Activated naive CD8-positive, alpha-beta T cell (primary cell): ENCODE data around the gene PPIL4.

Experiments
- H3K27ac Mint-ChIP-seq: one replicate; pipeline ENCODE4 v1.8.0; 2021; ENCODE audit warnings: mixed read lengths
- H3K27me3 Mint-ChIP-seq: one replicate; pipeline ENCODE4 v1.8.0; 2021; ENCODE audit warnings: mixed read lengths
- H3K36me3 Mint-ChIP-seq: one replicate; pipeline ENCODE4 v1.8.0; 2021; ENCODE audit warnings: mixed read lengths
- H3K4me1 Mint-ChIP-seq: one replicate; pipeline ENCODE4 v1.8.0; 2021; ENCODE audit warnings: low read depth, mixed read lengths
- H3K4me3 Mint-ChIP-seq: one replicate; pipeline ENCODE4 v1.8.0; 2021; ENCODE audit warnings: mild to moderate bottlenecking, mixed read lengths
- H3K9me3 Mint-ChIP-seq: one replicate; pipeline ENCODE4 v1.8.0; 2021; ENCODE audit warnings: low read depth, mixed read lengths

Gene PPIL4

DNA sequence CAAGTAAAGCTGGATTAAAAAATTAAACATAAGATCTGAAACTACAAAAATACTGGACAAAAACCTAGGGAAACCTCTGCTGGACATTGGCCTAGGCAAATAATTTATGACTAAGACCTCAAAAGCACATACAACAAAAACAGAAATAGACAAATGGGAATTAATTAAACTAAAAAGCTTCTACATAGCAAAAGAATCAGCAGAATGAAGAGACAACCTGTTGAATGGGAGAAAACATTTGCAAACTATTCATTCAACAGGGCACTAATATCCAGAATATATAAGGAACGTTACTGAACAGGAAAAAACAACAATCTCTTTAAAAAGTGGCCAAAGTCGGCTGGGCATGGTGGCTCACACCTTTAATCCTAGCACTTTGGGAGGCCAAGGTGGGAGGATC is 13.5 kb upstream of the PPIL4 start:
- no peak overlapping the region for H3K27ac Mint-ChIP-seq
- H3K4me3 Mint-ChIP-seq: no peak overlapping the region
- H3K27me3 Mint-ChIP-seq: peaks cover 5% of the 10 kb centered on the region
- H3K4me1 Mint-ChIP-seq: peaks cover 3% of the 10 kb centered on the region
- no peaks in the 10 kb centered on the region for H3K9me3 Mint-ChIP-seq
- H3K36me3 Mint-ChIP-seq: no peaks in the 10 kb centered on the region

DNA sequence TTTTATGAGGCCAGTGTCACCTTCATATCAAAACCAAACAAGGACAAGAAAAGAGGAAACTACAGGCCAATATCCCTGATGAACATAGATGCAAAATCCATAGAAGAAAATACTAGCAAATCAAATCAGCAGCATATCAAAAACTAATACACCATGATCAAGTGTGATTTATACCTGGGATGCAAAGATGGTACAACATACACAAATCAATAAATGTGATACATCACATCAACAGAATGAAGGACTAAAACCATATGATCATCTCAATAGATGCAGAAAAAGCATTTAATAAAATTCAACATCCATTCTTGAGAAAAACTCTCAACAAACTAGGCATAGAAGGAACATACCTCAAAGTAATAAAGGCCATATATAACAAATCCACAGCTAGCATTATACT is 12.2 kb upstream of the PPIL4 start:
- peaks cover 8% of the 10 kb centered on the region for H3K27me3 Mint-ChIP-seq

DNA sequence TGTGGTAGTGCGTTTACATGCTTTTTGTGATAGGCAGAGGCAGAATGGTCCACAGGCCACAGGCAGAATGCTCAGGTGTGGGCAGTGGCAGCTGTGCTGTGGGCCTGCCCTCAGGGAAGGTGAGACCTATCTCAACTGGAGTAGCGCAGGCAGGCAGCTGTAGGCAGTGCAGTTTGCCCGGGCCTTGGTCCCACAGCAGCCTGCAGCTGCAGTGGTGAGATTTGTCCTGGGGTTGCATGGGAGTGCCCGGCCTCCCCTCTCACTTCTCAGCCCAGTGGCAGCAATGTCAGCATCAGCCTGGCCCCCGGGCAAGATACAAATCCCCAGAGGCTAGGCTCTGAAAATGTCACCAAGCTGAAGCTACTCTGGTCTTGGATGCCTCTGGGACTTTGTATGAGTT is 6.1 kb upstream of the PPIL4 start:
- H3K36me3 Mint-ChIP-seq: no peaks in the 10 kb centered on the region
- no peak overlapping the region for H3K4me3 Mint-ChIP-seq
- H3K9me3 Mint-ChIP-seq: no peaks in the 10 kb centered on the region
- no peak overlapping the region for H3K27ac Mint-ChIP-seq
- H3K4me1 Mint-ChIP-seq: peaks cover 2% of the 10 kb centered on the region
- peaks cover 9% of the 10 kb centered on the region for H3K27me3 Mint-ChIP-seq

More for the DNA sequence above, 12.2 kb upstream of the PPIL4 start:
- Mint-ChIP-seq H3K4me3 (no peak overlapping the region), H3K27ac (no peak overlapping the region), H3K4me1 (no peaks in the 10 kb centered on the region), H3K36me3 (no peaks in the 10 kb centered on the region), H3K9me3 (no peaks in the 10 kb centered on the region)

DNA sequence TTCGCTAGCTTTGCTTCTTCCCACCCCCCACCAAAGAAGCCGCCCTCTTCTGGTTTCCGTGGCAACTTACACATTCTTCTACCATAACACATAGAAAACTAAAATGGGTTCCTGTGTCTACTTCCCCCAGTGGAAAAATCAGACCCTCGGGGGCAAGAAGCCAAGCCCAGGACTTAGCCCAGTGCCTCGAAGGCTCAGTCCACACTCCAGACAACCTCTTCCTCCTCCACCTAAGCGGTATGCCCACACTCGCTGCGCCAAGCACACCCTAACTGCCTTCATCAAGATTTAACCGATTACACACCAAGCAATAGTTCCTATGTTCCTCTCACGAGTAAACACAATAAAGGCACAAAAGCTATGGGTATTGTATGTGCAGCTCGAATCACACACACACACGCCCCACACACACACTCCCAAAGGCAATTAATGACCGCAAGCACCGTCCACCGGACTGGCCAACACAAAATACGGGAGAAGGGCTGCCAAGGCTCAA is 537 bp downstream of the PPIL4 start:
- H3K27ac Mint-ChIP-seq: peak overlapping the region; percentile 98
- H3K36me3 Mint-ChIP-seq: no peaks in the 10 kb centered on the region
- H3K4me1 Mint-ChIP-seq: peaks cover 44% of the 10 kb centered on the region
- no peaks in the 10 kb centered on the region for H3K9me3 Mint-ChIP-seq
- peak overlapping the region; percentile 99 for H3K4me3 Mint-ChIP-seq
- H3K27me3 Mint-ChIP-seq: peaks cover 2% of the 10 kb centered on the region

DNA sequence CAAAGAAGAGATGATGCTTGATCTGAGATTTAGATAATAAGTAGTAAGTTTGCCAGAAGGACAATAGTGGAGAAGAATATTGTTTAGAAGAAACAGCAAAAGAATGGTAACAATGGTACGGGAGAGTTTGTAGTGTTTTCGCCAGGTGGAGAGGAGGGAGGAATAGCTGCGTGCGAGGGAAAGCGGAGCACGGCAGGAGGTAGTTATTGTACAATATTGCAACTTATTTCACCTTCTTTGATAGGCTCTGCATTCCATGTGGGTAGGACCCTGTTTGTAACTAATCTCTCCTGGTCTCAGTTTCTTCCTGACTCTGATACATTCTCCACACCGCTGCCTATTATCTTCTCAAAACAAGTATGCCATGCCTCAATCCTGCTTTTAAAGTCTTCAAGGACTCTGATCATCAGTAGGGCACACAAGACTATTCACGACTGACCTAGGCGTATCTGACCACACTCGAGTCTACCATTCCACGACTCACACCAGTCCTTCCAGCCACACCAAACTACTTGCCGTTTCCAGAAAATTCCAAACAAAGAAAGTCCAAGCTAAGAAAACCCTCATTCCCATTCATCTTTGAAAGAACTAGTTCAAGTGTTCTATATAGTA is 1.1 kb downstream of the PPIL4 start:
- Mint-ChIP-seq H3K27me3 (peaks cover 2% of the 10 kb centered on the region), H3K9me3 (no peaks in the 10 kb centered on the region), H3K27ac (peak overlapping the region; percentile 98), H3K4me1 (peaks cover 44% of the 10 kb centered on the region), H3K4me3 (peak overlapping the region; percentile 99), H3K36me3 (no peaks in the 10 kb centered on the region)

DNA sequence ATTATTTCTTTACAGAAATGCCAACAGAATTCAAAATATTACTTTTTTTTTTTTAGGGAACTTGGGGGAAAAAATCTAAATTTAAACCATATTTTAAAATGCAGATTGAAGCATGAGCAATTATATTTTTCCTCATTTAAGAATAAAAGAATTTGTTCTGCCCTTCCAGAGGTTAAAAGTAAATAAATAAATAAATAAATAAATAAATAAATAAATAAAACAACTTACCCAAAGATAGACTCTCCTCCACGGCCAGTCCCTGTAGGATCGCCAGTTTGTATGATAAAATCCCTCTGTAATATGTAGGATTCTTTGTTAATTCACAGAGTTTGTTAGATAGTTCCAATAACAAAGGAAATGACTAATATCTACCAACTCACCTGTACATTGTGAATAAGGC is 4.7 kb downstream of the PPIL4 start:
- Mint-ChIP-seq H3K27me3 (no peaks in the 10 kb centered on the region), H3K27ac (peak overlapping the region; percentile 70), H3K4me3 (no peak overlapping the region), H3K9me3 (no peaks in the 10 kb centered on the region), H3K4me1 (peaks cover 47% of the 10 kb centered on the region), H3K36me3 (peaks cover 3% of the 10 kb centered on the region)

DNA sequence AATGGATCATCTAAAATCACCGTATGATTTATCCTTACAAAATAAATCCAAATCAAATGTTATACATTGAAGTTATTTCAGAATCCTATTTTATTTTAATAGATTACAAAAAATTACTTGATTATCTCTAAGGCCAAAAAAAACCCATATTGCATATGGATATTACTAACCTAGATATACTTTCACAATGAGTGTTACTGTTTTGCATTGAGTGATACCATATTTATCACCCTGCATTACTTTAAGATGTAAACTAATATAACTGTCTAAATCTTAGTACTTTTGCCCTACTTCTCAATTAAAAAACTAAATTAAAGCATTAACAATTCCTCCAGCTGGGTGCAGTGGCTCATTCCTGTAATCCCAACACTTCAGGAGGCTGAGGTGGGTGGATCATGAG is 11.1 kb downstream of the PPIL4 start:
- Mint-ChIP-seq H3K9me3 (no peaks in the 10 kb centered on the region), H3K27ac (no peak overlapping the region), H3K4me1 (peaks cover 13% of the 10 kb centered on the region), H3K36me3 (peaks cover 5% of the 10 kb centered on the region), H3K27me3 (no peaks in the 10 kb centered on the region), H3K4me3 (no peak overlapping the region)

DNA sequence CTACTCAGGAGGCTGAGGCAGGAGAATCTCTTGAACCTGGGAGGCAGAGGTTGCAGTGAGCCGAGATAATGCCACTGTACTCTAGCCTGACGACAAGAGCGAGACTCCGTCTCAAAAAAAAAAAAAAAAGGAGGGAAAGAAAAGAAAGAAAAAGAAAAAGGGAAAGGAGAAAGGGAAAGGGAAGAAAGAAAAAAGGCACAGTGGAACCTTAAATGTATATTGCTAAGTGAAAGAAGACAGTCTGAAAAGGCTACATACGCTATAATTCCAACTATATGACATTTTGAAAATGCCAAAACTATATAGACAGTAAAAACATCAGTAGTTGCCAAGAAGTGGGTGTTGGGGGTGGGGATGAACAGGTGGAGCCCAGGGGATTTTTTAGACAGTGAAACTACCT is 16.2 kb downstream of the PPIL4 start:
- Mint-ChIP-seq H3K27ac (no peak overlapping the region), H3K9me3 (no peaks in the 10 kb centered on the region), H3K4me3 (no peak overlapping the region), H3K36me3 (no peaks in the 10 kb centered on the region), H3K27me3 (no peaks in the 10 kb centered on the region), H3K4me1 (peaks cover 10% of the 10 kb centered on the region)

DNA sequence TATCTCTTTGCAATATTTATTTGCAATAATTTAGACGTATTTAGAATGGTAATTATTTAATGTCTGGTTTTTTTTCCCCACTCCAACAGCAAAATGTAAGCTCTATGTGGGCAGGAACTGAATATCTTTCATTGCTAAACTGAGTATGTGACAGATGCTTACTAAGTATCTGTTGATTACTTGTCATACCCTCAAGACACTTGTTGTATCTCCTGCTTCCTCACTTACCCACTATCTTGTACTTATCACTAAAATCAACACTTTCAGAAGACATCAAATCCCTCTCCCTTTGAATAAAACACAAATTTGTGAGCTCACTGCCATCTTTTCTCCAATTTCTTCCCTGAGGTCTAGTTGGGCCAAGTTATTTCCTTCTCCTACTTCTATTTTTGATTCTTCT is 30.3 kb downstream of the PPIL4 start:
- Mint-ChIP-seq H3K27me3 (no peaks in the 10 kb centered on the region), H3K27ac (peak overlapping the region; percentile 73), H3K4me1 (peaks cover 42% of the 10 kb centered on the region), H3K36me3 (peaks cover 13% of the 10 kb centered on the region), H3K4me3 (no peak overlapping the region), H3K9me3 (no peaks in the 10 kb centered on the region)

DNA sequence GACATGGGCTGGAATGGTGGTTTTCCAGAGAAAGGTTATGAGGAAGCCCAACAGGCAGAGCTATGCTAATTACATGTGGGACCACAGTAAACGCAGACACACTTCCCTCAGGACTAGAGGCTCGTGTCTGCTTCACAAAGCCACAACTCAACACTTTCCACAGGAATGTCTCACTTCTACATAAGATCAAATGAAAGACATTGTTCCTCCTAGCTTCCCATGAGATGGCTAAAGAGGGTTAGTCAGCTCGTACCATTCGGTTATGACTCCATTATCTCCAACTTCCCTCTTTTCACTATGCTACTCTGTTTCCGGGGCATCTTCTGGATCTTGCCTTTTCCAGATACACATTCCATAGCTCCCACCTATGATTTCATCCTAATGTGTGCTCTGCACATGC is 31.9 kb downstream of the PPIL4 start:
- H3K27me3 Mint-ChIP-seq: no peaks in the 10 kb centered on the region
- H3K9me3 Mint-ChIP-seq: no peaks in the 10 kb centered on the region
- H3K36me3 Mint-ChIP-seq: peaks cover 18% of the 10 kb centered on the region
- peaks cover 46% of the 10 kb centered on the region for H3K4me1 Mint-ChIP-seq
- H3K4me3 Mint-ChIP-seq: no peak overlapping the region
- peak overlapping the region; percentile 51 for H3K27ac Mint-ChIP-seq

DNA sequence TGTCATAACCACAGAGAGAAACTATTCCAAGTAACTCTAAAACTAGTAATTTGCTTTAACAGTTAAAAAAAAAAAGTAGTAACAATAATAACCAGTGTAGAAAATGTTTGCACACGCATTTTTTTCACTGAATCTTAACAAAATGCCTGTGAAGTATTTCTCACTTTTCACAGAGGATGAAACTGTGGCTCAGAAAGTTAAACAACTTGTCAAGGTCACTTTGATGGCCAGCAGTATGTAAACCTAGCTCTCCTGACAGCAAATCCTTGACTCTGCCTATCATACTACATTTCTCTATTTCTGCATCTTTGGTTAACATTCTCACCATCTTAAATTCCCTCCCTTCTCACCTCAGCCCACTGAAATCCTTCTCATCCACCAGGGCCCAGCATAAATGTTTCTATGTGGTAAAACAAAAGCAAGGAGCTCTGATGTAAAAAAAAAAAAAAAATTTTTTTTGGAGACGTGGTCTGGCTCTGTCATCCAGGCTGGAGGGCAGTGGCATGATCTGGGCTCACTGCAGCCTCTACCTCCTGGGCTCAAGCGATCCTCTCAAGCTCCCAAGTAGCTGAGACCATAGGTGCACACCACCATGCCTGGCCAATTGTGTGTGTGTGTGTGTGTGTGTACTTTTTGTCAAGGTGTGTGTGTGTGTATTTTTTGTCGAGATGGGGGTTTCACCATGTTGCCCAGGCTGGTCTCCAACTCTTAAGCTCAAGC is 34.9 kb downstream of the PPIL4 start:
- Mint-ChIP-seq H3K27ac (peak overlapping the region; percentile 72), H3K4me3 (no peak overlapping the region), H3K4me1 (peaks cover 47% of the 10 kb centered on the region), H3K27me3 (no peaks in the 10 kb centered on the region), H3K36me3 (peaks cover 14% of the 10 kb centered on the region), H3K9me3 (no peaks in the 10 kb centered on the region)

DNA sequence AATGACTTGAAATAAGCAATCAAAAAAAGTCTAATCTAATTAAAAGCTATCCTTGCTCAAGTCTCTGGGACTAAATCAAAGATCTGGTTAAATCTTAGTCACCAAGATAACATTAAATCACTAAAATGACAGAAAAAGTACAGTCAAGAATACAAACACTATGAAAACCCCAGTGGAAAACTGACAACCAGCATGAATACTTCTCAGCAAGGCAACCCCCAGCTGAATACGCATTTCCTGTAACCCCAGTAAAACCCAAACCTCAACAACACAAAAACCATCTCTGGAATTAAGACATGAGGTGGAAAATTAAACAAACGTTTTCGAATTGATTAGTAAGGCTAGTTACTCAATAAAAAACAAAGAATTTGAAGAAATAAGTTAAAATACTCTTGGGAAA is 37.4 kb downstream of the PPIL4 start:
- H3K4me1 Mint-ChIP-seq: peaks cover 45% of the 10 kb centered on the region
- H3K27me3 Mint-ChIP-seq: no peaks in the 10 kb centered on the region
- peak overlapping the region; percentile 88 for H3K27ac Mint-ChIP-seq
- no peaks in the 10 kb centered on the region for H3K9me3 Mint-ChIP-seq
- H3K36me3 Mint-ChIP-seq: peaks cover 17% of the 10 kb centered on the region
- H3K4me3 Mint-ChIP-seq: peak overlapping the region; percentile 62

DNA sequence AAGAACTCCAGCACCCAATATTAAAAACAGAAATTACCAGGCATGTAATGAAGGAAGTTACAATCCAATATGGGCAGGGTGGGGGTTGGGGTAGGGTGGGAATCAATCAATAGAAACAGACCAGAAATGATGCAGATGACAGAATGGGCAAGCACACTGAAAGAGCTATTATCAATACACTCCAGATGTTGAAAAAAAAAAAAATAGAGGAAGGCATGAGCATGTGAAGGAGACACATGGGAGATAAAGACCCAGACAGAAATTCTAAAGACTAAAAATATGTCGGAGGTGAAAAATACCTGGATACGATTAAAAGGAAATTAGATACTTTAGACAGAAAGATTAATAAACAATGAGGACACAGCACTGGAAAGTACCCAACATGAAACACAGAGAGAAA is 42.0 kb downstream of the PPIL4 start:
- no peaks in the 10 kb centered on the region for H3K9me3 Mint-ChIP-seq
- H3K36me3 Mint-ChIP-seq: peaks cover 13% of the 10 kb centered on the region
- H3K27me3 Mint-ChIP-seq: no peaks in the 10 kb centered on the region
- peaks cover 62% of the 10 kb centered on the region for H3K4me1 Mint-ChIP-seq
- no peak overlapping the region for H3K4me3 Mint-ChIP-seq
- H3K27ac Mint-ChIP-seq: peak overlapping the region; percentile 72

DNA sequence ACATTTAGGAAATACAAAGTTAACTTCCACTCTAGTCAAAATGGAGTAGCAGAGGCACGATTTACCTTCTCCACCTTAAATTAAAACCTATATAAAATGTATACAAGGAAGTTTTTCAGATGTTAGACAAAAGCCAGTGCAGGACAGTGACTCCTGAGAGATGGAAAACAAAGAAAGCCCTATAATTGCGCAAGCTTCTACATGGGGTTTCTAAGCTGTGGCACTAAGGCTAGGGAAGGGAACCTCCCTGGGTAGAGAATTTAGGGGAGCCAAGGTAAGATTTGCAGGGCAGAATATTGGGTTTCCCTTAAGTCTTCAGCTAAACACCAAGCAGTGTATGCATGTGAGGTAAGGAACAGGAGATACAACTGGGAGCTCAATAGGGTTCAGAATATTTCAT is 42.6 kb downstream of the PPIL4 start:
- Mint-ChIP-seq H3K4me3 (no peak overlapping the region), H3K27ac (peak overlapping the region; percentile 72), H3K27me3 (no peaks in the 10 kb centered on the region), H3K4me1 (peaks cover 62% of the 10 kb centered on the region), H3K36me3 (peaks cover 13% of the 10 kb centered on the region), H3K9me3 (no peaks in the 10 kb centered on the region)

DNA sequence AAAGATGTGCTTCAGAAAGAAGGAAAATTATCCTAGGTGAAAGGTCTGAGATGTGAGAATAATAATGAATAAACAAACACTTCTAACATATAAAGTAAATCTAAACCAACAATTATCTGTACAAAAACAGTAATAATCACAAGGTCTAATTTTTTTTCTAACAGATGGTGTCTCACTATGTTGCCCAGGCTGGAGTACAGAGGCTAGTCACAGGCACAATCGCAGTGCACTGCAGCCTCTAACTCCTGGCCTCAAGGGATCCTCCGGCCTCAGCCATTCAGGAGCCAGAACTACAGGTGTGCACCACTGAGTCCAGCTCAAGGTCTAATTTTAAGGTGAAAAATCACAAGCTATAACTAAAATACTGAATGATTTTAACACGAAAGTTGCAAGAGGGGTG is 44.1 kb downstream of the PPIL4 start:
- Mint-ChIP-seq H3K27ac (peak overlapping the region; percentile 85), H3K27me3 (no peaks in the 10 kb centered on the region), H3K4me1 (peaks cover 62% of the 10 kb centered on the region)

DNA sequence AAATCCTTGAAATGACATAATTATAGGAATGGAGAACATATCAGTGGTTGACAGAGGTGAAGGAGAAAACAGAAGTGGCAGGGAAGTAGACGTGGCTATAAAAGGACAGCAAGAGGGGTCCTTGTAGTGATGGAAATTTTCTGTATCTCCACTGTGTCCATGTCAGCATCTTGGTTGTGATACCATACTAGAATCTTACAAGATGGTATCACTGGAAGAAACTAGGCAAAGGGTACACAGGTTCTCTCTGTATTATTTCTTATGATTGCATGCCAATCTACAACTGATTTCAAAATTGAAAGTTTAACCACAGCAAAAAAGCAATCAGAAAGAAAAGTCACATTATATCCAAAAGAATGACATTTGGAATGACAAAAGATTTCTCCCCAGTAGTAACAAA is 44.6 kb downstream of the PPIL4 start:
- peak overlapping the region; percentile 85 for H3K27ac Mint-ChIP-seq
- peaks cover 67% of the 10 kb centered on the region for H3K4me1 Mint-ChIP-seq
- H3K4me3 Mint-ChIP-seq: no peak overlapping the region
- H3K36me3 Mint-ChIP-seq: peaks cover 13% of the 10 kb centered on the region
- H3K27me3 Mint-ChIP-seq: no peaks in the 10 kb centered on the region
- H3K9me3 Mint-ChIP-seq: no peaks in the 10 kb centered on the region

More for the DNA sequence above, 44.1 kb downstream of the PPIL4 start:
- Mint-ChIP-seq H3K9me3 (no peaks in the 10 kb centered on the region), H3K36me3 (peaks cover 13% of the 10 kb centered on the region), H3K4me3 (no peak overlapping the region)
